GM20000 (cell line): Measurements from ENCODE around the gene MAP4.
"Not testable (repeated sequence)": the region's sequence is repeated elsewhere in the genome, so short reads cannot be mapped to it uniquely, and the experiment has no call there.

ENCODE experiments used
- DNase-seq: peaks from one replicate; pipeline ENCODE4 v3.0.0; 2012; ENCODE audit warnings: low spot score
- TF ChIP-seq, protein P1 (sequence below): IDR thresholded peaks from 2 replicates; pipeline ENCODE4 v1.5.1; 2012; ENCODE audit warnings: mild to moderate bottlenecking, control low read depth; ENCODE audit errors: extremely low read depth, missing control alignments

MAP4 gene

DNA sequence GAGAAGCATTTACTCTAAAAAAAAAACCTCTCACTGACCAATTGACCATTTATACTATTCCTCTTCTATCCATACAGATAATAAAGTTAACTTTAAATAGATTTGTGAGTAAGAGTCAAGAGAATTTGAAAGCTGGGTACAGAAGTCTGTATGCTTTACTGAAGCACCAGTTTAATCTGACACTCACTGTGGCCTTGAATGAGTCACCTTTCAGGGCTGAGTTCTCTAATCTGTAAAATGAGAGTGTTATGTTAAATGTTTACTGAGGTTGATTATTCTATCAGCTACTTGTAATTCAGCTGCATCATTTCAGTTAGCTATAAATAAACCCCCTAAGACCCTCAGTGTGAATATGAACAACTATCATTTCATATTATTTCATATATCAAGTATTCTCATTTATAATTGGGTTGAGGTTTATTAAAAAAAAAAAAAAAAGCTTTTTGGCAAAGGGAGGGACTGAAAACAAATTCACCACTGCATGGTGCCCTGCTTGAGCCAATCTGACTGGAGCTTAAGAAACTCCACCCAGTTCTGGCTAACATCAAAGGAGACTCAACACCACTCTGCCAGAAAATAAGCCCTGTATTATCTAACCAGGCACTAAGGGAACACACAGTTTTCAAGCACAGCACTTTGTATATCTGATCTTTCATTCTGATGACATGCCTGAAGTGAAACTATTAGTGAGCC, 2.8 kb downstream of the MAP4 start:
- no peak for DNase-seq
- TF ChIP-seq, protein P1, sequence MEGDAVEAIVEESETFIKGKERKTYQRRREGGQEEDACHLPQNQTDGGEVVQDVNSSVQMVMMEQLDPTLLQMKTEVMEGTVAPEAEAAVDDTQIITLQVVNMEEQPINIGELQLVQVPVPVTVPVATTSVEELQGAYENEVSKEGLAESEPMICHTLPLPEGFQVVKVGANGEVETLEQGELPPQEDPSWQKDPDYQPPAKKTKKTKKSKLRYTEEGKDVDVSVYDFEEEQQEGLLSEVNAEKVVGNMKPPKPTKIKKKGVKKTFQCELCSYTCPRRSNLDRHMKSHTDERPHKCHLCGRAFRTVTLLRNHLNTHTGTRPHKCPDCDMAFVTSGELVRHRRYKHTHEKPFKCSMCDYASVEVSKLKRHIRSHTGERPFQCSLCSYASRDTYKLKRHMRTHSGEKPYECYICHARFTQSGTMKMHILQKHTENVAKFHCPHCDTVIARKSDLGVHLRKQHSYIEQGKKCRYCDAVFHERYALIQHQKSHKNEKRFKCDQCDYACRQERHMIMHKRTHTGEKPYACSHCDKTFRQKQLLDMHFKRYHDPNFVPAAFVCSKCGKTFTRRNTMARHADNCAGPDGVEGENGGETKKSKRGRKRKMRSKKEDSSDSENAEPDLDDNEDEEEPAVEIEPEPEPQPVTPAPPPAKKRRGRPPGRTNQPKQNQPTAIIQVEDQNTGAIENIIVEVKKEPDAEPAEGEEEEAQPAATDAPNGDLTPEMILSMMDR, result no peak

DNA sequence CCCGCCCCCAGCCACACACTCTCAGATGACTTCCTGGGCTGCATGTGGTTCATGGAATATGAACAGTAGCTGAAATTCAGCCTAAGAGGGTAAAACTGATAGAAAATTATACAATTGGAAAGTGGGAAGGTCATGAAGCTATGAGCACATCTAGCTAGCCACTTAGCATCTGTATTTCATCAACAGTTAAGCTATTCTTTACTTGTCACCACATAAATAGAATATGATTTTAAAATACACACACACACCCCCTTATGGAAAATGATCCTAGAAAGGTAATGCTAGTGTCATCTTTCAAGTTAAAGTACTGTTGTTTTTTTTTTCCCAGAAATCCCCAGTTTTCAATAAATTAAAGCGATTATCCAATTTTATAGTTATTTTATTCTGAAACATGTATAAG, 3.6 kb downstream of the MAP4 start:
- DNase-seq, result no peak
- TF ChIP-seq, protein P1, result no peak

DNA sequence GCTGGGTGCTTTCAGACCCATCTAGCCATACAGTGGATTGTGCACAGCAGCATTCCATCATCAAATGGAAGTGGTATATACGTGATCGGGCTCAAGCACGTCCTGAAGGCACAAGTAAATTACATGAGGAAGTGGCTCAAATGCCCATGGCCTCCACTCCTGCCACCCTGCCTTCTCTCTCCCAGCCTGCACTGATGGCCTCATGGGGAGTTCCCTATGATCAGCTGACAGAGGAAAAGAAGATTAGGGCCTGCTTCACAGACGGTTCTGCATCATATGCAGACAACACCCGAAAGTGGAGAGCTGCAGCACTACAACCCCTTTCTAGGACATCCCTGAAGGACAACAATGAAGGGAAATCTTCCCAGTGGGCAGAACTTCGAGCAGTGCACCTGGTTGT, 8.2 kb downstream of the MAP4 start:
- DNase-seq, result not testable (repeated sequence)

DNA sequence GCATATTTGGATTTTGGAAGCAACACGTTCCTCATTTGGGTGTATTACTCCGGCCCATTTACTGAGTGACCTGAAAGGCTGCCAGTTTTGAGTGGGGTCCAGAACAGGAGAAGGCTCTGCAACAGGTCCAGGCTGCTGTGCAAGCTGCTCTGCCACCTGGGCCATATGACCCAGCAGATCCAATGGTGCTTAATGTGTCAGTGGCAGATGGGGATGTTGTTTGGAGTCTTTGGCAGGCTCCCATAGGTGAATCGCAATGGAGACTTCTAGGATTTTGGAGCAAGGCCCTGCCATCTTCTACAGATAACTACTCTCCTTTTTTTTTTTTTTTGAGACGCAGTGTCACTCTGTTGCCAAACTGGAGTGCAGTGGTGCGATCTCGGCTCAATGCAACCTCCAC, 8.9 kb downstream of the MAP4 start:
- not testable (repeated sequence) for DNase-seq

DNA sequence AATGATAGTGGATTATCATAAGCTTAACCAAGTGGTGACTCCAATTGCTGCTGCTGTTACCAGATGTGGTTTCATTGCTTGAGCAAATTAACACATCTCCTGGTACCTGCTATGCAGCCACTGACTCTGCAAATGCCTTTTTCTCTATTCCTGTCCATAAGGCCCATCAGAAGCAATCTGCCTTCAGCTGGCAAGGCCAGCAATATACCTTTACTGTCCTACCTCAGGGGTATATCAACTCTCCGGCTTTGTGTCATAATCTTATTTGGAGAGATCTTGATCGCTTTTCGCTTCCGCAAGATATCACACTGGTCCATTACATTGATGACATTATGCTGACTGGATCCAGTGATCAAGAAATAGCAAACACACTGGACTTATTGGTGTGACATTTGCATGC, 9.4 kb downstream of the MAP4 start:
- DNase-seq, result not testable (repeated sequence)

DNA sequence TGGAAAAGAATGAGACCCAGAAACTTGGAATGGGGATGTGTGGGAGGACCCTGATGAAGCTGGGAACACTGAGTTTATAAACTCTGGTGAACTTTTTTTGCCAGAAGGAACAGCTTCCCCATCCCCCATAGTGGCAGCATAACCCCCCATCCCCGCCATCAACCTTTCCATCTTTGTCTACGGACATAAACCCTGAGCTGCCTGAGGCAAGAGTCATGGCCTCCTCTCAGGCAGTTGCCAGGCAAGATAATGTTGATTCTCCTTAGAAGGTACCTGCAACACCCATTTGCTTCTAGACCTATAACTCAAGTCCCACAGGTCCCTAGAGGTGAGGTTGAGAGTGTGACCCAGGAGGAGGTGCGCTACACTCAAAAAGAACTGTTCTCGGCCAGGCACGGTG, 11.5 kb downstream of the MAP4 start:
- TF ChIP-seq, protein P1, result no peak
- no peak for DNase-seq

DNA sequence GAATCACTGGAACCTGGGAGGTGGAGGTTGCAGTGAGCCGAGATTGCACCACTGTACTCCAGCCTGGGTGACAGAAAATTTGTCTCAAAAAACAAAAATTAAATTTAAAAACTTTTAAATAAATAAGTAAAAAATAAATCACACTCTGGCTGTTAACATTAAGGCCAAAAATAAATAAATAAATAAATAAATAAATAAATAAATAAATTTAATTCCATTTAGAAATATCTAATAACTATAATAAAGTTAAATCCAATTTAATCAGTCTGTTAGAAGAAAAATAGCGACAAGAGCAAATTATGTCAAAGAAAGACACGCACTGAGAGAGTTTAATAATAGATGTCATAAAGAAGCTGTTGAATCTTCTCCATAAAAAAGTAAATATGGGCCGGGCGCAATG, 13.4 kb downstream of the MAP4 start:
- DNase-seq, result no peak
- TF ChIP-seq, protein P1, result no peak

DNA sequence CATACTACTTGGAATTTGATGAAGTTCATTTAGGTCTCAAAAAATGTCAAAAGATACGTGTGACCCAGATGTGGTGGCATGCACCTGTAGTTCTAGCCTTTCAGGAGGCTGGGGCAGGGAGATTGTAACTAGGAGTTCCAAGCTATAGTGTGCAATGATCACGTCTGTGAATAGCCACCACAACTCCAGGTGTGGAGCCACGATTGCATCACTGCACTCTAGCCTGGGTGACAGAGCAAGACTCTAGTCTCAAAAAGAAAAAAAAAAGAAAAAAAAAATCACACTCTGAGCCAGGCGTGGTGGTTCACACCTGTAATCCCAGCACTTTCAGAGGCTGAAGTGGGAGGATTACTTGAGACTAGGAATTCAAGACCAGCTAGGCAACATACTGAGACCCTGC, 14.2 kb downstream of the MAP4 start:
- no peak for DNase-seq
- TF ChIP-seq, protein P1, result no peak

DNA sequence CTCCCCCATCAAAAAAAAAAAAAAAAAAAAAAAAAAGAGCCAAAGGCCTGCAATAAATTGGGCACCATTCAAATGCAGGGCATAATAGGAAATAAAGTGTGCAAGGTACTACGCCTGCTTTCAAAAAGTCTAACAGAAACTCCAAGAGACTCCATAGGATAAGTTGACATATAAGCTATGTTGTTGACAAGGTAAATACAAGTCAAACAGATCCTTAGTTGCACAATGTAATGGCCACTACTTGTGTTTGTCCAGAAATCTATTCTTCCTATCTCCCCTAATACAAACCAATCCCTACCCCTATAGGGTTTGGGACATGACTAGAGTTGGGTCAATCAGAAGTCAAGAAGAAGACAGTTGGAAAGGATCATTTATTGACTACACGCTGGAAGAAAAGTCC, 16.0 kb downstream of the MAP4 start:
- no peak for DNase-seq
- TF ChIP-seq, protein P1, result no peak
